Ishikawa (cell line): Measurements from ENCODE around the gene DNAH2.
A peak's percentile ranks its signal among the peaks of the same experiment; 100 is the strongest.

Experiments
- EGR1 ChIP-seq: IDR thresholded peaks from 2 replicates; pipeline ENCODE4 v1.6.1; 2012
- NFIC ChIP-seq: IDR thresholded peaks from 2 replicates; pipeline ENCODE4 v1.6.1; 2012
- RAD21 ChIP-seq: IDR thresholded peaks from 2 replicates; pipeline ENCODE4 v1.6.1; 2012; ENCODE audit warnings: low read depth
- REST ChIP-seq: IDR thresholded peaks from 2 replicates; pipeline ENCODE4 v1.6.1; 2012; ENCODE audit warnings: low read depth, mild to moderate bottlenecking
- TAF1 ChIP-seq: IDR thresholded peaks from 2 replicates; pipeline ENCODE4 v1.6.1; 2012; ENCODE audit warnings: low read depth, mild to moderate bottlenecking
- TEAD4 ChIP-seq: IDR thresholded peaks from 2 replicates; pipeline ENCODE4 v1.6.1; 2012
- YY1 ChIP-seq: IDR thresholded peaks from 2 replicates; pipeline ENCODE4 v1.6.1; 2012; ENCODE audit warnings: low read depth
- ZBTB7A ChIP-seq: IDR thresholded peaks from 2 replicates; pipeline ENCODE4 v1.6.1; 2012; ENCODE audit warnings: low read depth
- TF ChIP-seq, protein P1 (sequence below): IDR thresholded peaks from 2 replicates; pipeline ENCODE4 v1.6.1; 2012

- TF ChIP-seq RAD21 (peak; percentile 2; the same call in 1 of the 2 replicates), TEAD4 (peak; percentile 60), YY1 (no peak), REST (no peak), ZBTB7A (peak; percentile 17; the same call in 1 of the 2 replicates), TAF1 (peak; percentile 18; the same call in 1 of the 2 replicates), NFIC (no peak), EGR1 (no peak)
- TF ChIP-seq, protein P1, sequence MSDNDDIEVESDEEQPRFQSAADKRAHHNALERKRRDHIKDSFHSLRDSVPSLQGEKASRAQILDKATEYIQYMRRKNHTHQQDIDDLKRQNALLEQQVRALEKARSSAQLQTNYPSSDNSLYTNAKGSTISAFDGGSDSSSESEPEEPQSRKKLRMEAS = peak; percentile 16; the same call in 1 of the 2 replicates
These were observed 125.1 kb downstream of the DNAH2 start for GRCh38 chr17:7842380-7843256.
